GM10248 (cell line): ENCODE results near the gene INHBC.

Experiments used
- CTCF ChIA-PET: fragments of 300-600 bp; sonication (Branson Sonifier 250); formaldehyde crosslinking; extraction: SDS; loops from one replicate; lab custom pipeline; 2021; ENCODE audit warnings: antibody characterized with exemption; lab: Yijun Ruan, JAX
- POLR2A ChIA-PET: fragments of 350-650 bp; sonication (Branson Sonifier 250); formaldehyde crosslinking; extraction: SDS; loops from one replicate; lab custom pipeline; 2020; ENCODE audit warnings: antibody characterized with exemption; lab: Yijun Ruan, JAX
- DNase-seq: peaks from one replicate; pipeline ENCODE4 v3.0.0; 2012; ENCODE audit errors: extremely low spot score
- CTCF ChIP-seq: IDR thresholded peaks from 2 replicates; pipeline ENCODE4 v1.5.1; 2012; ENCODE audit warnings: mild to moderate bottlenecking, low read depth; ENCODE audit errors: extremely low read depth, missing control alignments, control extremely low read depth

INHBC gene

GRCh38 chr12:57456737-57457490 lies 22.3 kb downstream of the INHBC start:
- no peak for DNase-seq
- TF ChIP-seq CTCF, result no peak
- ChIA-PET POLR2A (no interaction called here), CTCF (interaction anchor here (1.4 to 10.2 kb wide), 10 partner anchors 13 to 216 kb away, joined by 3 to 238 read pairs (median 28); partner anchors contain the start of genes ARHGAP9 and INHBC)

- no peak for TF ChIP-seq CTCF
- POLR2A ChIA-PET, result interaction anchor here (0.7 to 1.2 kb wide), 5 partner anchors 21 to 229 kb away, joined by 3 to 6 read pairs (median 5); partner anchors contain the start of genes ARHGAP9, DDIT3 and SHMT2
- DNase-seq, result no peak
- CTCF ChIA-PET, result interaction anchor here (0.6 to 10.2 kb wide), 76 partner anchors 8 to 298 kb away, joined by 3 to 200 read pairs (median 5); partner anchors contain the start of genes ARHGAP9, B4GALNT1, CDK4 and DCTN2
Measured at GRCh38 chr12:57458665-57459054, 24.1 kb downstream of the INHBC start.

- peak; percentile 96 for TF ChIP-seq CTCF
- ChIA-PET POLR2A (interaction anchor here (0.6 to 1.2 kb wide), 6 partner anchors 20 to 230 kb away, joined by 3 to 6 read pairs (median 4); partner anchors contain the start of genes ARHGAP9, DDIT3 and SHMT2), CTCF (interaction anchor here (0.6 to 10.2 kb wide), 75 partner anchors 9 to 297 kb away, joined by 3 to 200 read pairs (median 5); partner anchors contain the start of genes ARHGAP9, B4GALNT1, CDK4 and DCTN2)
- DNase-seq, result peak; percentile 85
Measured at GRCh38 chr12:57459055-57459749, 24.6 kb downstream of the INHBC start.

GRCh38 chr12:57459750-57460467 lies 25.3 kb downstream of the INHBC start, which contains the start of gene GLI1:
GLI1 (plus strand) TSS chr12:57459785; CDS start chr12:57463692, 3,907 bp downstream.
- TF ChIP-seq CTCF, result no peak
- ChIA-PET POLR2A (interaction anchor here (1.0 to 1.2 kb wide), 2 partner anchors 19 to 60 kb away, joined by 5 to 6 read pairs; partner anchors contain the start of genes ARHGAP9 and DDIT3), CTCF (interaction anchor here (0.7 to 10.2 kb wide), 42 partner anchors 6 to 296 kb away, joined by 3 to 200 read pairs (median 5); partner anchors contain the start of genes ARHGAP9, CDK4, DCTN2 and INHBC)
- DNase-seq, result no peak

- TF ChIP-seq CTCF, result no peak
- no peak for DNase-seq
- CTCF ChIA-PET, result interaction anchor here (0.8 to 10.2 kb wide), 11 partner anchors 7 to 247 kb away, joined by 3 to 200 read pairs (median 16); partner anchors contain the start of genes ARHGAP9 and INHBE
- POLR2A ChIA-PET, result no interaction called here
Measured at GRCh38 chr12:57460468-57460784, 25.8 kb downstream of the INHBC start.
